Upper lobe of right lung (tissue), 1 donor: ENCODE measurements around the gene TRMT2A. TPM values are rescaled to one million over a fixed set of nuclear protein-coding genes. Genes with fewer than 3 reads are reported as not detected.

ENCODE experiments used
- ATAC-seq: fragments of 200-7000 bp; cut with Tn5 transposase; one replicate; pipeline ENCODE4 v1.9.1; 2020; ENCODE audit warnings: mild to moderate bottlenecking, moderate library complexity
- DNase-seq: peaks from one replicate; pipeline ENCODE4 v3.0.0-alpha.2; 2020
- H3K27ac ChIP-seq: fragments of 200-600 bp; one replicate; pipeline ENCODE4 v1.8.0; 2022
- H3K27me3 ChIP-seq: fragments of 200-600 bp; one replicate; pipeline ENCODE4 v1.8.0; 2022; ENCODE audit warnings: mild to moderate bottlenecking
- H3K36me3 ChIP-seq: fragments of 200-600 bp; one replicate; pipeline ENCODE4 v1.8.0; 2022
- H3K4me1 ChIP-seq: fragments of 200-600 bp; one replicate; pipeline ENCODE4 v1.8.0; 2022
- H3K4me3 ChIP-seq: fragments of 200-600 bp; one replicate; pipeline ENCODE4 v1.8.0; 2022; ENCODE audit warnings: mild to moderate bottlenecking
- H3K9me3 ChIP-seq: fragments of 200-600 bp; one replicate; pipeline ENCODE4 v1.8.0; 2022
- intact Hi-C: fragments of 100-400 bp; cut with DNase I; formaldehyde crosslinking; loops from one replicate; pipeline ENCODE4 v1.11.0; 2022
- total RNA-seq: library from RNA; stranded (reverse); fragmentation: NEBNext Ultra II Directional; extraction: Animal tissue kit (Norgen Biotek cat#: 25700); gene quantifications from one replicate; pipeline ENCODE4 v1.2.1, GENCODE V29; 2021
- TF ChIP-seq, protein P1 (sequence below): fragments of 200-600 bp; IDR thresholded peaks from one replicate; pipeline ENCODE4 v1.8.0; 2022; ENCODE audit warnings: antibody characterized with exemption
- donor health status: DM: no; HTN: yes; CAD: no; lungs with severe emphysema.

Gene TRMT2A
- total RNA-seq, 1 donor from 2014 or later, result 53.8 TPM

DNA sequence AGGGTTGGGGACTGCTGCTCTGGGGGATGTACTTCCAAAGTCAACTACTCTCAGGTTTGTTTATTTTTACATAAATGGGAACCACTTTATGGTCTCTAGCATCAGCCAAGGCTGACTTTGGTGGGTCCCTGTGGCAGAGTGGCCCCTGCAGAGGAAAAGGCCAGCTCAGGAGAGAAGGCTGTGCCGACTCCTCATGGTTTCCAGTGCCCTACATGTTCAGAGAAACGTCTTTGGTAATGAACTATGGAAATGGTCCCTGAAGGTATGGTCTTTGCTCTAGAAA lies 11.5 kb upstream of the TRMT2A start:
- H3K9me3 ChIP-seq, result no peaks in the 10 kb centered on the region
- peaks cover 14% of the 10 kb centered on the region for H3K4me1 ChIP-seq
- H3K27ac ChIP-seq, result no peak overlapping the region
- H3K4me3 ChIP-seq, result no peak overlapping the region
- intact Hi-C loops, result no loop called here
- no peak for ATAC-seq
- H3K36me3 ChIP-seq, result peaks cover 26% of the 10 kb centered on the region
- H3K27me3 ChIP-seq, result no peaks in the 10 kb centered on the region
- no peak for DNase-seq
- TF ChIP-seq, protein P1, sequence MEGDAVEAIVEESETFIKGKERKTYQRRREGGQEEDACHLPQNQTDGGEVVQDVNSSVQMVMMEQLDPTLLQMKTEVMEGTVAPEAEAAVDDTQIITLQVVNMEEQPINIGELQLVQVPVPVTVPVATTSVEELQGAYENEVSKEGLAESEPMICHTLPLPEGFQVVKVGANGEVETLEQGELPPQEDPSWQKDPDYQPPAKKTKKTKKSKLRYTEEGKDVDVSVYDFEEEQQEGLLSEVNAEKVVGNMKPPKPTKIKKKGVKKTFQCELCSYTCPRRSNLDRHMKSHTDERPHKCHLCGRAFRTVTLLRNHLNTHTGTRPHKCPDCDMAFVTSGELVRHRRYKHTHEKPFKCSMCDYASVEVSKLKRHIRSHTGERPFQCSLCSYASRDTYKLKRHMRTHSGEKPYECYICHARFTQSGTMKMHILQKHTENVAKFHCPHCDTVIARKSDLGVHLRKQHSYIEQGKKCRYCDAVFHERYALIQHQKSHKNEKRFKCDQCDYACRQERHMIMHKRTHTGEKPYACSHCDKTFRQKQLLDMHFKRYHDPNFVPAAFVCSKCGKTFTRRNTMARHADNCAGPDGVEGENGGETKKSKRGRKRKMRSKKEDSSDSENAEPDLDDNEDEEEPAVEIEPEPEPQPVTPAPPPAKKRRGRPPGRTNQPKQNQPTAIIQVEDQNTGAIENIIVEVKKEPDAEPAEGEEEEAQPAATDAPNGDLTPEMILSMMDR, result no peak

DNA sequence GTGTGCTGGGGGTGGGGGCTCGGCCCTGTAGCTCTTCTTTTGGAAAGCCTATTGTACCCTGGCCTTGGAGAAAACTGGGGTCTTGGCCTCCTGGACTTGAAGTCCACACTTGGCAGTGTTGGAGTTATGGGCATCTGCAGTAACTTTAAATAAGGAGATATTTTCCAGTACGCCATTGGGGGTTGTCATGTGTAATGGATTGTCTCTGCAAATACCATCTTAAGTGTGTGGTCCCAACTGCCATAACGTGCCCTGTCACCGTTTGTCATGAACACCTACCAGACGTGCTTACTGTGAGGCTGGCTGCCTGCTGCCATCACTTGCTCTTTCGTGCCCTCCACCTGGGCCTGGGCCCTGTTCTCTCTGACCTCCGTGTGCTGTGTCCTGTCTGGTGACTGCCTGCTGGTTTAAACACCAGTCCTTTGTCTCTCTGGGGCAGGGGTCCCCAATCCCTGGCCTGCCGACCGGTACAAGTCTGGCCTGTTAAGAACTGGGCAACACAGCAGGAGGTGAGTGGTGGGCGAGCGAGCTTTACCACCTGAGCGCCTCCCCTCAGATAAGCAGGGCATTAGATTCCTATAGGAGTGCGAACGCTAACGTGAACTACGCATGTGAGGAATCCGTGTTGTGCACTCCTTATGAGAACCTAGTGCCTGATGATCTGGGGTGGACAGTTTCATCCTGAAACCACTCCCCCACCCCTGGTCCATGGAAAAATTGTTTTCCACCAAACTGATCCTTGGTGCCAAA lies 11.0 kb upstream of the TRMT2A start:
- ATAC-seq, result no peak
- Histone ChIP-seq H3K9me3 (no peaks in the 10 kb centered on the region), H3K36me3 (peaks cover 26% of the 10 kb centered on the region), H3K27me3 (no peaks in the 10 kb centered on the region), H3K27ac (no peak overlapping the region), H3K4me1 (peaks cover 9% of the 10 kb centered on the region), H3K4me3 (no peak overlapping the region)
- TF ChIP-seq, protein P1, result no peak
- intact Hi-C loops, result no loop called here
- no peak for DNase-seq

DNA sequence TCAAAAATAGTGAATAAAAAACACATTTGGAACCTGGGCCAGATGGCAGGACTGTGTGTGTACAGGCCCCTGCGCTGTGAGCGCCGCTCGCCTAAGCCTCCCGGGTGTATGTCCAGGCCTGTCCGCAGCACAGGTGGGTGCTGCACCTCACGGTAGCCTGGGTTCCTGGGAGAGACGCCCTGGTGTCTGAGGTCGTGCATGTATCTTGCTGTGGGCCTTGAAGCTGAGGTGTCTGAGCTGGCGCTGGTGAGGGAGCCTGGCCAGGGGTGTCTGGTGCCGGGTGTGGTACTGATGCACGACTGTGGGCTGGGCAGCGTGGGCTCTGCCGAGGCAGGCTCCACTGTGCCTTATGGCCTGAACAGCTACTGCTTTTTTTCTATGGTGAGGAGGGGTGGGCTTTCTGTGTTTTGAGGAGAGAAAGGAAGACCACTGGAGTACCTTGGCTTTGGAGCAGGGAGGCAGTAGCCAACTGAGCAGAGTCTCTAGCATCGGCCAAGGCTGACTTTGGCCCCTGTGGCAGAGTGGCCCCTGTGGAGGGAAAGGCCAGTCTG lies 10.4 kb upstream of the TRMT2A start:
- TF ChIP-seq, protein P1, result no peak
- Histone ChIP-seq H3K36me3 (peaks cover 26% of the 10 kb centered on the region), H3K27me3 (no peaks in the 10 kb centered on the region), H3K9me3 (no peaks in the 10 kb centered on the region), H3K4me3 (no peak overlapping the region), H3K27ac (no peak overlapping the region), H3K4me1 (peaks cover 2% of the 10 kb centered on the region)
- DNase-seq, result no peak
- ATAC-seq, result no peak
- intact Hi-C loops, result no loop called here

DNA sequence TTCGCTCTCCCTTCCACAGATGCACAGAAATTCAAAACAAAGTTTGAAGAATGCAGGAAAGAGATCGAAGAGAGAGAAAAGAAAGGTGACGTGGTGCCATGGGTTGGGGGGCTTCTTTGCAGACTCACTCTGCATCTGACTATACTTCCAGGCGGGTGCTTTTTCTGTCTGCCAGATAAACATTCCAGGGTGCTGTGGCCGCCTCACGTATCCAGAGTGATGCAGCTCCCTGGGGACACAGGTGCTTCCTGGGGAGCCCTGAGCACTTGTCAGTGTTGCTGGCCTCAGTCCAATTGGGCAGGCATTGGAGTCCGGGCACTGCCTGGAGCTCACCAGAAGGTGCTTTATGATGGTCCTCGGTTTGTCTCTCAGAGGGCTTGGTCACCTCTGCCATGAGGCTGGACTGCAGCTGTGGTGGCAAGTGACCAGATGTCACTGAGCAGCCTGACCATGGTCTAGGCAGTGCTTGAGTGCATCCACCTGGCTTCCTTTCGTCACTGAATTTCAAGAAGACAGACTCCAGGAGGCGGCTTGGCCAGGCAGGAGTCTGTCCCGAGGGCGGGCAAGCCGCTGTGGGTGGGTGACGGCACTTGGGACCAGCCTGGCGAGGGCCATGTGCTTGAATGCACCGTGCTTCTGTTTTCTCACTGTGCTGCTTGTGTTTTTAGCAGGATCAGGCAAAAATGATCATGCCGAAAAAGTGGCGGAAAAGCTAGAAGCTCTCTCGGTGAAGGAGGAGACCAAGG lies 9.4 kb upstream of the TRMT2A start:
- Histone ChIP-seq H3K4me1 (no peaks in the 10 kb centered on the region), H3K27me3 (no peaks in the 10 kb centered on the region), H3K9me3 (no peaks in the 10 kb centered on the region), H3K4me3 (no peak overlapping the region), H3K36me3 (peaks cover 35% of the 10 kb centered on the region), H3K27ac (no peak overlapping the region)
- TF ChIP-seq, protein P1, result no peak
- intact Hi-C loops, result no loop called here
- DNase-seq, result no peak
- no peak for ATAC-seq

DNA sequence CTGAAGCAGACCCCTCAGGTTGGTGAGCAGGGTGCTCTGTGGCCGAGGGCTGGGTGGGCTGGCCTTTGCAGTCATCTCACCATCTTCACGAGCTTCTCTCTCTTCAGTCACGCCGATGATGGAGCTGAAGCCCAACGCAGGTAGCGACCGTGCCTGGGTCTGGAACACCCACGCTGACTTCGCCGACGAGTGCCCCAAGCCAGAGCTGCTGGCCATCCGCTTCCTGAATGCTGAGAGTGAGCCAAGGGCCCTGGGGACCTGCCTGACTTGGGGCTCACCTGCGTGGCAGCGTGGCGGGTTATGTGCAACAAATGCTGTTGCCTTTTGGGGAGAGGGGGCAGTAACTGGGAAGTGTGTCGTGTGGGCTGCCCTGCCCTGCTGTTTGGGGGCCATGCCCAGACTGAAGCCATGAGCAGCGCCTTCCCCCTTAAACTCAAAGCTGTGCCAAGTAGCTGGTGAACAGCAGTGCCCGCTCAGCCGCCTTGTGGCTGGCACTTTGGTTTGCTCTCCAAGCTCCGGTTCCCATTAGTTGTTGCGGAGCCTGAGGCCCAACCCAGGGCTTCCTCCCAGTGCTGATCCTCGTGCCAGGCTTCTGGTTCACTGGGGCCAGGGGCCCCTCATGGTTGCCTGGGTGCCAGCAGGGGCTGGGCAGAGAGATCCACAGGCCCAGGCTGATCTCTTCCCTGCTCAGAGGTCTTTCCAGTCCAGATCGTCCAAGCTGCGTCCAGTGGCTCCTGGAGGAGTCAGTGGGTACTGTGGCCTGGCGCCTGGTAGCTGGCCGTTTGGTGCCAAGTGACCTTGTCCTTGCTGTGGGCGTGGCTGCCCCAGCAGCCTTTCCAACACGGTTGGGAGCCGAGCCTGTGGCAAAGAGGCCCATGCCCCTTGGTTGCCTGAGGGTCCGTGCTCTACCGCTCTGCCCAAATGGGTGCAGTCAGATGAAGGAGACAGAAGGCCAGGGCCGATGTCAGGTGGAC lies 8.5 kb upstream of the TRMT2A start:
- TF ChIP-seq, protein P1, result no peak
- Histone ChIP-seq H3K27me3 (no peaks in the 10 kb centered on the region), H3K27ac (no peak overlapping the region), H3K36me3 (peaks cover 44% of the 10 kb centered on the region), H3K4me3 (no peak overlapping the region), H3K9me3 (no peaks in the 10 kb centered on the region), H3K4me1 (no peaks in the 10 kb centered on the region)
- DNase-seq (no peak), ATAC-seq (no peak)
- intact Hi-C loops, result no loop called here
